AG10803 (cell line): ENCODE measurements around the gene ACVR1B.

Experiments
- DNase-seq: peaks from one replicate; pipeline ENCODE4 v3.0.0; 2010; ENCODE audit warnings: low read depth
- H3K4me3 ChIP-seq: 2 replicates; pipeline ENCODE4 v1.5.1; 2011; ENCODE audit warnings: mild to moderate bottlenecking, low read length, control low read depth
- TF ChIP-seq, protein P1 (sequence below): conservative IDR thresholded peaks from 2 replicates; pipeline ENCODE4 v1.5.1; 2011; ENCODE audit warnings: mild to moderate bottlenecking, low read length, control low read depth, inconsistent platforms

Gene ACVR1B

DNA sequence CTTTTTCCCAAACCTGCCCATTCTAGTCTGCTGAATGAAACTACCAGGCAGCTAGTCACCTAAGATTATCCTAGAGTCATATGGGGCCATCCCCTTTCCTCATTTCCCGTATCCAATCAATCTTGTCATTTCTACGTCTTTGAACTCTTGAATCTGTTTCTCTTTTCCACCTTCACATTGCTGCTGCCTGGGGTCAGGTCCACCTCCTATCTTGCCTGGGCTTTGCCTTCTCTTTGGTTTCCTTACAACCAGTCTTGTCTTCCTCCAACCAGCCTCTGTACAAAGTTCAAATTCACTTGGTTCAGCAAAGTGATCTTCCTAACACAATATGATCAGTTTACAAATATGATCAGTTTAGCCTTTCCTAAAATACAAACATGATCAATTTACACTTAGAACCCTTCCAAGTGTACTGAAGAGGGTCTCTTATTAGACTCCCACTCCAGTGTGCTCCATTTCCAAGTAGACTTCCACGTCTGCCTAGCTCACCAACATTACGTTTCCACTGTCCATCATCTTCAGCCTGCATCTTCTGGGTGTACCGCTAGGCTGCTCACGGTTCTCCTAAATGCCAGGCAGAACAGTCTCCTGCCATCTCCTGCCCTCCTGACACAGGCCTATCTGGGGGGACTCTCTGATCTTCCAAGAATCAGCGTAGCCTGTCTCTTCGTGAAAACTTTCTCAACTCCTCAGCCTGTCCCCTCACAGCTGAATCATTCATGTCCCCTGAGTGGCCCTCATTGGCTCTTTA is 4.1 kb upstream of the ACVR1B start:
- TF ChIP-seq, protein P1, sequence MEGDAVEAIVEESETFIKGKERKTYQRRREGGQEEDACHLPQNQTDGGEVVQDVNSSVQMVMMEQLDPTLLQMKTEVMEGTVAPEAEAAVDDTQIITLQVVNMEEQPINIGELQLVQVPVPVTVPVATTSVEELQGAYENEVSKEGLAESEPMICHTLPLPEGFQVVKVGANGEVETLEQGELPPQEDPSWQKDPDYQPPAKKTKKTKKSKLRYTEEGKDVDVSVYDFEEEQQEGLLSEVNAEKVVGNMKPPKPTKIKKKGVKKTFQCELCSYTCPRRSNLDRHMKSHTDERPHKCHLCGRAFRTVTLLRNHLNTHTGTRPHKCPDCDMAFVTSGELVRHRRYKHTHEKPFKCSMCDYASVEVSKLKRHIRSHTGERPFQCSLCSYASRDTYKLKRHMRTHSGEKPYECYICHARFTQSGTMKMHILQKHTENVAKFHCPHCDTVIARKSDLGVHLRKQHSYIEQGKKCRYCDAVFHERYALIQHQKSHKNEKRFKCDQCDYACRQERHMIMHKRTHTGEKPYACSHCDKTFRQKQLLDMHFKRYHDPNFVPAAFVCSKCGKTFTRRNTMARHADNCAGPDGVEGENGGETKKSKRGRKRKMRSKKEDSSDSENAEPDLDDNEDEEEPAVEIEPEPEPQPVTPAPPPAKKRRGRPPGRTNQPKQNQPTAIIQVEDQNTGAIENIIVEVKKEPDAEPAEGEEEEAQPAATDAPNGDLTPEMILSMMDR: no peak
- no peak overlapping the region for H3K4me3 ChIP-seq
- no peak for DNase-seq

DNA sequence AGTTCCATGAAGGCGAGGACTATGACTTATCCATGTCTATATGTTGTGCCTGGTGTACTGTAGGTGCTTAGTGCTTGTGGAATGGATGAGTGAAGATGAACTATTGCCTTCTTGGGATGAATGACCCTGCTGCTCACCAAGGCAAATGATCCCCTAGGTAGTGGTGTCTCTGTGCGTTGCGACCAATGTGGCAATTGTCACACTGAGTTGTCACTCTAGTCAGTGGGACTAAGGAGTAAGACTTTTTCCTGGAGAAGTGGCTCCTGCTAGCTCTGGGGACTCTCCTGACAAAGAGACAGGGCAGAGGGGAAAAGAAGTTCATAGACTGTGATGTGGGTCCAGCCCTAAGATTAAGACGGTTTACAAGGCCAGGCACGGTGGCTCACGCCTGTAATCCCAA is 3.4 kb upstream of the ACVR1B start:
- no peak overlapping the region for H3K4me3 ChIP-seq
- TF ChIP-seq, protein P1: no peak
- no peak for DNase-seq

DNA sequence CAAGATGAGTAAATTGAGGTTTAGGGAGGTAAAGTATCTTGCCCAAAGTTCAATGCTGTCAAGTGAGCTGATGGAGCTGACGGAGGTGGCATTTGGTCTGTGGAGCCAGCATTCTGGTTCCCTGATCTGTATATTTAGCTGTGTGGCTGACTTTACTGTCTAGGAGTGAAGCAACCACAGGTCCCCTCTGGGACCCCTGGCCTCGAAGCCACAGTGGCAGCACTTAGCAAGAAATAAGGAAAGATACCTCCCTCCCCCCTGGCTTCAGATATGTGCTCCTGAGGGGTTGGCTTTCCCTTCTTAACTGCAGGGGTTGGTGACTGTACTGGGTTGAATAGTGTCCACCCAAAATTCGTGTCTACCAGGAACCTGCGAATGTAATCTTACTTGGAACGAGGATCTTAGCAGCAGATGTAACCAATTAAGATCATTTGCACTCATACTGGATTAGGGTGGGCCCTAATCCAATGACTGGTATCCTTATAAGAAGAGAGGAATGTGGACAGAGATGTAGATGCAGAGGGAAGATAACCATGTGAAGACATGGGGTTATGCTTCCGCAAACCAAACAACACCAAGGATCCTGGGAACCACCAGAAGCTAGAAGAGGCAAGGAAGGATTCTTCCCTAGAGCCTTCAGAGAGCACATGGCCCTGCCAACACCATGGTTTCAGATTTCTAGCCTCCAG is 2.0 kb upstream of the ACVR1B start:
- DNase-seq: peak; percentile 59
- TF ChIP-seq, protein P1: no peak
- H3K4me3 ChIP-seq: no peak overlapping the region

DNA sequence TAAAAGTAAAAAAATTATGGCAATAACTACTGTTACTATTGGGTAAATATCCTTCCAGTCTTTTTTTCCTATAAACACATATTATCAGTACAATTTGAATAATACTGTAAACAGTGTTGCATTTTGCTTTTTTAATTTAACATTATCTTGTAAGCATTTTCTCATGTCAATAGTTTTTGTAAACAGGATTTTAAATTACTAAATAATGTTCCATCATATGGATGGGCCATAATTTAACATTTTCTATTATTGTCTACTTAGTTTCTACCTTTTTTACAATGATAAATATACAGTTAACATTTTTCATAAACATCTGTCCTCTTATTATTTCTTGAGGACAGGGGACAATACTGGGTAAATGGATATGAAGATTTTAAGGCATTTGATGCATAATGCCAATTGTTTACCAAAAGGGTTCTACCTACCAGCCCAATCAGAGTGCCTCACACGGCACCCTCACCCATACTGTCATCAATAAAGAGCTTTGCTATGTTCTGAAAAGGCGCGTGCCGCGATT is 759 bp upstream of the ACVR1B start:
- no peak for DNase-seq
- peak overlapping the region; percentile 74 for H3K4me3 ChIP-seq
- TF ChIP-seq, protein P1: no peak

DNA sequence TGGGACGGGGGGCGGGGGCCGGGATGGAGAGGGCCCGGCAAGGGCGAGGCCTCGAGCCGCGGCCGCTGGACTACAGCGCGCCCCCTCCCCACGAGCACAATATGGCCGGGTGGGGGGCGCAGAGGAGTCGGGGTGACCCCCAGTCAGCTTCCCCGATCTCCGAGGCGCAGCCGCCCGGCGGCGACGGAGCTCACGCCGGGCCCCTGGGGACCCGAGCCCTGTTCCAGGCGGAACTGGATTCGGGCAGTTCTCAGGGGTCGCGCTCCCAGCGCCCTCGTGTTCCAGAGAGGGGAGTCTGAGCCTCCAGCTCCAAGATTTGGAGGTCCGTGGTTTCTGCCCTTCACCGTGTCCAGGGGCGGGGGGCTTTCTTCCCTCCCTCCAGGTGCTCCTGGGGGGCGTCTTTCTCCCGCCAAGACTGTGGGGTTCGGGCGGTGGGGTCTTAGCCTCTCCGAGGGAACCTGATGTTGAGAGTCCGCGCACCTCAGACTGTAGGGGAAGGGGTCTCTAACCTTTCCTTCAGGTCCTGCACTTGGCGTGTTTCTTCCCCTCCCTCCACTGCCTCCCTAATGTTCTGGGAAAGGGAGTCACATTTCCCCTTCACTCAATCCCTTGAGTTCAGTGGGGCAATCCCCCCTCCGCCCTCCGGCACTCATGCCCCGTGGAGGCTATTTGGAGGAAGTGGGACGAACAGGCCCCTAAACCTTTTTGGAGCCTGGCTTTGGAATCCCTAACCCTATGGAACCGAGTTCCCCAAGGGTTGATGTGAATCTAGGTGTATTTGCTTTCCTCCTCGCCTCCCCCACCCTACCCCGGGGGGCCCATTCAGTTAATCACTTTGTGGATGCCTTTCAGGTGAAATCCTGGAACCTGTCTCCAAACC is 584 bp downstream of the ACVR1B start:
- TF ChIP-seq, protein P1: no peak
- peak overlapping the region; percentile 86 for H3K4me3 ChIP-seq
- DNase-seq: no peak

DNA sequence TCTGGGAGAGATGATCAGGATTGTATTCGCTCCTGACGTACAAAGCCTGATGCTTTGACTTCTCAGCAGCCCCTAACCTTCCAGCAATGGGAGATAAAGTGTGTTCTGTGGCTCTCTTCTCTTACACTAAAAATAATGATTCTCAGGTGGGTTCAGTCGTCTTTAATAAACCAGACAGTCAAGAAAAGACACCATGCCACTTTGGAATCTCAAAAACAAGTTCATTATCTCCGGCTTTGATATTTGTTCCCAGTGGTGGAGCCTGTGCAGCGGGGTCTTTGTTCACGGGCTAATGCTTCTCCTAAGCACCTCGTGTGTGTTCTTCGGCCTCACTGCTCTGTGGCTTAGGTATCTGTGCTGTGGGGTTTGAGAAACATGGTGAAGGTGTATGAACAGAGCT is 1.6 kb downstream of the ACVR1B start:
- TF ChIP-seq, protein P1: no peak
- H3K4me3 ChIP-seq: peak overlapping the region; percentile 86
- no peak for DNase-seq
